SIG-M5 treated with dmso at 0.1 percent for 504 hours (cell line): ENCODE measurements around the gene KIF5C.
"Not testable (repeated sequence)": the region's sequence is repeated elsewhere in the genome, so short reads cannot be mapped to it uniquely, and the experiment has no call there.

Source experiments
- DNase-seq: peaks from one replicate; lab custom pipeline; 2025; ENCODE audit not compliant: unreplicated experiment; lab: John Stamatoyannopoulos, UW

Gene KIF5C

DNA sequence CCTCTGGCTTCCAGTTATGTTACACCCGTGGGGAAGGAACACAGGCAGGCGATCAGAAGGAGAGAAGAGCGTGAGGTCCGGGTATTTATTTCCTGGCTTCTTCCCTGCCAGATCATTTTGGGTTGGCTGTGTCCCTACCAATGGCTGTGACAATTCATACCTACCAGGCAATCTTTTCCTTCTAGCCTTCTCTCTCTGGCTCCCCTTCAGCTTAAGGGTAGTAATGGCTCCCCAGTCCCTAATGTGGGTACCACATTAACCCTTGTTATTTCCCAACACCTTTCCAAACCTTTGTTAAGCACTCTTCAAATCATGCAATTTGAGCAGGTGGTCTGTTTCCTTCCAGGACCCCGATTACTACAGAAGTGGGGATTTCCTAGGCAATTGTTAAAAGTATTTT lies 84.7 kb downstream of the KIF5C start:
- no peak for DNase-seq

DNA sequence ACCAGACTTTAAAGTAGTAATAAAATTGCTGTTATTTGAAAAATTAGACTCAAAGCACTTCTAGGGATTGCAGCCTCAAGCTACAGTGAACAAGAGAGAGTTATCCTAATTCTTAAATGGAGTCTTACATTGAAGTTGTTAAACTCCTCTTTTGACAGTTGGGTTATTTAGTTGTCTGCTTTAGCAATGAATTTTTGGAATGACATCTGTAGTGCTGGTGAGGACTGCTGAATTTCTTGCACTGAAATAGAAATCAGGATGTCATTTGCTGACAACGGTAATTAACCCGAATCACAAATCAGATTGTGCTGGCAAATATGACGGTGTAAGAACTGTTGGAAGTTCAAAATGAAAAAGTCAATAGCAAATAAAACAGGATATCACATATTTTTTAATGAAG lies 85.5 kb downstream of the KIF5C start:
- no peak for DNase-seq

- DNase-seq, result no peak
These were observed 88.4 kb downstream of the KIF5C start for GRCh38 chr2:148963461-148963860.

- DNase-seq, result peak; percentile 79
These were observed 90.8 kb downstream of the KIF5C start for GRCh38 chr2:148965623-148966437.

DNA sequence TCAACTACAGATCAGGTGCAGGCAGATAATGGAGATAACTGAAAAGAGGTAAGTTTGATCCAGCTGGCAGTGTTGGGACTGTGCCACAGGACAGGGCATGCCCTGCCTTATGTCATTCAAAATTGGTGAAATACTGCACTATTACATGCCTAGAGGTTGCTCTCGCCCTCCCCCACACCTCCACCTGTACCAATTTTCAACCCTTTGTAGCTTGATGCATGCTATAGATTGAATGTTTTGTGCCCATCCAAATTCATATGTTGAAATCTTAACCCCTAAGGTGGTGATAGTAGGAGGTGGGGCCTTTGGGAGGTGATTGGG lies 91.4 kb downstream of the KIF5C start:
- no peak for DNase-seq

- no peak for DNase-seq
These were observed 92.0 kb downstream of the KIF5C start for GRCh38 chr2:148967056-148967455.

DNA sequence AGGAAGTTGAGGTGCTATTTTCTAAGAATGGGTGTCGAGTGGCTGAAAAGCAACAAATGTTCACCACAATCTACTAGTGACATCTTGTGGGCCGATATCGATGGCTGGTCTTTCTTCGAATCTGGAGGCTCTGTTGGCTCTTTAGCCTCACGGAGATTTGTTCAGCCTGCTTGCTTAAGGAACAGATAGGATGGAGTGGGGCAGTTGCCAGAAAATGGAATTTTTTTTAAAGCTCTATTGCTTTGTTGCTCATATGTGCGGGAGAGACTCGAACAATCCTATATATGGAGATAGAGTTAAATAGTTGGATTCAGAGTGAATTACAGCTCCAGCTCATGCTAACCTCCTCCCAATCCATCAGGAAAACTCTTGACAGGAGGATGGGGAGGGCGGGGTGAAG lies 92.6 kb downstream of the KIF5C start:
- no peak for DNase-seq

DNA sequence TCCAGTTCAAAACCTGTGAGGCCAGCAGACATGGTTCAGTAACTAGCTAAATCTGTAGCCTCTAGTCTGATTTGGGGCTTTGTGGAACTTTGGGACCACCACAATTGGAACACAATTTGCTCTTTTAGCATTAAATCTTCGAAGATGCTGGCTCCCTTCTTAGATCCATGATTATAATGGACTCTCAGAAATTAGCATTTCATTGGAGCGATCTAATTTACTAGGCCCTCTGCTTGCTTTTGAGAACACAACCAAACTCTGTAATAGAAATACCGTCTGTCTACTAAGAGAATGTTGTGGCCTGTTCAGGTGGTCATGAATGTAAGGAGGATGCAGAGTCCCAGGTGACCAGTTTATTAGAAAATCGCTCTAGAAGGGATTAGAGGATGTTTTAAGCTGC lies 93.3 kb downstream of the KIF5C start:
- DNase-seq, result no peak

DNA sequence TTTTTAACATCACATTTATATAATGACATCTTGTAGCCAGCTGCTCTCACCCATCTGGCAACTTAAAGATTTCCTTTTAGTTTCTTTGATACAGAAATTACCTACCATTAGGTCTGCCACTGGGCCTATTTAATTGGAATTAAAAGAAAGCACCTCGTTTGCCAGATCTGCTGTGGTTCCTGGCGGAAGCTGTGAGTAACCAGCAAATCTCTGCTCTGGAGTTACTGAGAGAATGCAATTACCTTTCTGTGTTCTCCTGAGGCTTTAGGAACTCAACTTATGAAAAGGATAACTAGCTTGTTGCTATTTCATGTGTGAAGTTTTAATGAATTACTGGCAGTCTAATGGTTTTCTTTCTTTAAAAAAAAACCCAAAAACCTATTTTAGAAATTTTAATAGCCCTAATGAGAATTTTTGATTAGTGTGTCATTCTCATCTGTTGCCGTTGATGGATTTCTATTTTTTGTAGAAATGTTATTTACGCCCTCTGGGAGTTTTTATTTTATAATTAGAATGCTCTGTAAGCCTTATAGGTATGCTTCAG lies 93.8 kb downstream of the KIF5C start:
- DNase-seq, result no peak

- DNase-seq, result no peak
These were observed 94.6 kb downstream of the KIF5C start for GRCh38 chr2:148969659-148970061.

DNA sequence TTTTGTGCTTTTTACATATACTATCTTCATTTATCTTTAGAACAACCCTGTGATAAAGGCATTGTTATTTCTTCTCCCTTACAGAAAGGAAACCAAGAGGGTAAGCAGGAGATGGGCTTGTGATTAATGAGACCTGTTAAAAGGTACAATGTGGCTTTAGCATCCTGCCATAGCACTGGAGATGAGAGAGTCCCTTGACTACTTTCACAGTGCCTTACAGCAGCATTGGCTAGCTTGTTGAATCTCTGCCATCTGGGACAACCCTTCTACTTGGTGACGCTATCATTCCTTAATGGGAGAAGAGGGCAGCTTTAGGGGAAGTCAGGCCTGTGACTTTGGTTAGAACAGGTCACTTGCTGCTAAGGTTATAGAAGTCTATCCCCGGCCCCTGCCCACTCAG lies 95.4 kb downstream of the KIF5C start:
- no peak for DNase-seq

GRCh38 chr2:148971547-148971946 lies 96.5 kb downstream of the KIF5C start:
- DNase-seq, result no peak

DNA sequence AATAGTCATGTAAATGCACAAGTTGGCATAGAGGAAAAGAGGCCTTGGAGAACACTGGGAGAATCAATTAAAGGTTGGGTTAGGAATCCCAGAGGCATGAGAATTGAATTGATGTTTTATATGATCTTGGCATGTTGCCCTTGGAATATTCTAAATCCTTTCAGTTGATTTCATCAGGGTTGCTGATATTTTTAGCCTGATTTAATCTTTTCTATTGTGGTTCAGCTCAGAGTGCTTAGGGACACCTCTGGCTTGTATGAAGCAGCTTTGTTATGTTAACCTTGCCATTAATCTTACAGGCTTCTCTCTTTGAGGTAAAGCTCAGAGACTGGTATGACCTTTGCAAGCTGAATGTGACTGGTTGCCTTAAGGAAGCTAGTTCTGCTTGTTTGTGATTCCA lies 99.1 kb downstream of the KIF5C start:
- no peak for DNase-seq

DNA sequence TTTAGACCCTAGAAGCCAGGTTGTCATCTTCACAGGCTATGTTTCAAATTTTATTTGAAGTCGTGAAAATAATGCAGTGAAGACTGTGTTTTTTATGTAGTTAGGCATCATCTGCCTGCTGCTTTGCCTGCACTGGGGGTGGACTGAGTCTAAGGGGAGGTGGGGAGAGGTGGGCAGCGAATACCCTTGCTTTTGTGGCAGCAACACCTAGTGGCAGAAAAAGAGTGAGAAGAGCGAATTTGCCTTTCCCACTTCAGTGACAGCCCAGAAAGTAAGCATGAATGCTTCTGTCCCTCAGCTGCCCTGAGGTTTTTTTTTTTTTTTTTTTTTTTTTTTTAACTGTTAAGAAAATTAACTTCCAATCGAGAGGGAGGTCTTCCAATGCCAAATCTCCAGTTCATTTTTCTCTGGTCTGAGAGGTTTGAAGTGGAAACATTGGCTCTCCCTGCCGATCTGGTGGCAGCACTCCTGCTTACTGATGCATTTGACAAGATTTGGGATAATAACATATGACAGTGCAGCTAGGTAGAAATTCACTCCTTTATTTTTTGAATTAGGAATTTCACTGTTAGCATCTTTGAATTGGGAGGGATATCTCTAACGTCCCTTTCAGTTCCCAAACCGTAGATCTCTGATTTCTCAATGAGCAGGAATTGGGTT lies 103.1 kb downstream of the KIF5C start:
- DNase-seq, result no peak

DNA sequence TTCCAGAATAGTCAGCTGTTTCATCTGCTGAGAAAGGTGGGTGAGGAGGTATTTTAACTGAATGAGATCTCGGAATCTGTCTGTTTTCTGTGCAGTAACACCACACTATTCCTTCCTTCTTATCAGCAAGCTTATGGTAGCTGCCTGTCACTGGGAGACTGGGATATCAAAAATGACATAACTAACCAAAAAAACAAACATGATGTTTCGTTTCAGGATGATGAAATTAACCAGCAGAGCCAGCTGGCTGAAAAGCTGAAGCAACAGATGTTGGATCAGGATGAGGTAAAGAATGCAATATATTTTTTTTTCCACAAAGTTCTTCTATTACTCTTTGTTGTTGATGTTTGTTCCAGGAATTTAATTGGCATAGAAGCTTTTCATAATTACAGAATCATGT lies 103.7 kb downstream of the KIF5C start:
- no peak for DNase-seq

DNA sequence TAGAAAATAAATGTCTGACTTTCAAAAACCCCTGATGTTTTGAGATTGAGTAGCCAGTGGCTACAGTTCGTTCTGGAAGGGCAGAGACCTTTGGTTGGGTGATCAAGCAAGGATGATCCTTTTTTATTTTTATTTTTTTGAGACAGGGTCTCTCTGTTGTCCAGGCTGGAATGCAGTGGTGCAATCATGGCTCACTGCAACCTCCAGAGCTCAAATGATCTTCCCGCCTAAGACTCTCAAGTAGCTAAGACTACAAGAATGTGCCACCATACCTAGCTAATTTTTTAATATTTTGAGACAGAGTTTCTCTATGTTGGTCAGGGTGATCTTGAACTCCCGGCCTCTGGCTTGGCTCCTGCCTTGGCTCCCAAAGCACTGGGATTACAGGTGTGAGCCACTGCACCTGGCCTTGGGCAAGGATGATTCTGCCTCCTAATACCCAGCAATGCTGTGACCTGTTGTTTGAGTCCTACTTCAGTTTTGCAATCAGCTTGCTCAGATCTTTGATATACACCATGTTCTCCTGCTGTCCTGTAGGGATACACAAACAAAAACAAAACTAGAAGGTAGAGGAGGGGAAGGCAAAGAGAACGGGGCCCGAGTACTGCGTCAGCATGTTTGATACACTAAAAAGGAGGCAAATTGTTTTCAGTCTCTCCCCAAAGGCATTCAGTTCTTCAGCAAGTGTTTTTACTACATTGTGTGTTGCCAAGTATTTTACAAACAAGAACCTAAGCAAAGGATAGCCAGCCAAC lies 104.3 kb downstream of the KIF5C start:
- DNase-seq, result no peak

DNA sequence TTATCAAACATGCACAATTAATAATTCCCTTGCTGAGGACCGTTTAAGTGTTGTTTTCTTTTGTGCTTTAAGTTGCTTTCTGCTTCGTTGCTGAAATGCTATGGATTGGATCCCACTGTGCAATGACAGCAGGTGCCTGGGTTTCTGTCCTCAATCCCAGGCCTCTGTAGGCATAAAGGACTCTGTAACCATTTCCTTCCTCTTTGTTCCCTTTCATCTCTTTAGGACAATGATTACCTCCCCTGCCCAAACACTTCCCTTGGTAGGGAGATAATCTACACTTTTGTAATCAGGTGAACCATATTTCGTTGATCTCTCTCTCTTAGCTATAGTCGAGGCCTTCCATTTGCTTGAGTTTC lies 104.9 kb downstream of the KIF5C start:
- no peak for DNase-seq

- not testable (repeated sequence) for DNase-seq
These were observed 105.5 kb downstream of the KIF5C start for GRCh38 chr2:148980496-148980895.

DNA sequence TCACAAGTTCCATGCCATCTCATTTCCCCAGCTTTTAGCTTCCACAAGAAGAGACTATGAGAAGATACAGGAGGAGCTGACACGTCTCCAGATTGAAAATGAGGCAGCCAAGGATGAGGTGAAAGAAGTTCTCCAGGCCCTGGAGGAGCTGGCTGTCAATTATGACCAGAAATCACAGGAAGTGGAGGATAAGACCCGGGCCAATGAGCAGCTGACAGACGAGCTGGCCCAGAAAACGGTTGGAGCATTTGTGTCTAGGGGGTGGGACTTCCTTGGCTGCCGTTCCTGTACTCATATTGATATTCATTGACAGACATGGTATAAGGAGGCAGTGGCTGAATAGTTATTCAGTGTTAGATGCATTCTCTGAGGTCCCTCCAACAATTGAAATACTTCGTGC lies 106.3 kb downstream of the KIF5C start:
- DNase-seq, result no peak

DNA sequence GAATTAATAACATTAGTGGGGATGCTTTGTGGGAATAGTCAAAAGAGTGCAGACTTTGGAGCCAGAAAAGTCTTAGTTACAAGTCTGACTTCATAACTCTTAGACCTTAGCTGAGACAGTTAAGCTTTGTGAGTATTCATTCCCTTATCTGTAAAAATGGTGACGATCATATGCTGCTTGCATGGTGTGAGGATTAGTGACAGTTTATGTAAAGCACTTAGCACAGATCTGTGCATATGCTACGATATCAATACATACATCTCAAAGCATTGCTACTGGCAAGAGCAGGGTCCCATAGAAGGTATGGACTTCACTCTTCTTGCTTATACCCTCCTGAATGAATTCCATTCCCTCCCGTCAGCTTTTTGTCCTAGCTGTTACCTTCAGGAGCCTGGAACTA lies 106.8 kb downstream of the KIF5C start:
- no peak for DNase-seq

GRCh38 chr2:148982282-148982681 lies 107.3 kb downstream of the KIF5C start:
- DNase-seq, result no peak

DNA sequence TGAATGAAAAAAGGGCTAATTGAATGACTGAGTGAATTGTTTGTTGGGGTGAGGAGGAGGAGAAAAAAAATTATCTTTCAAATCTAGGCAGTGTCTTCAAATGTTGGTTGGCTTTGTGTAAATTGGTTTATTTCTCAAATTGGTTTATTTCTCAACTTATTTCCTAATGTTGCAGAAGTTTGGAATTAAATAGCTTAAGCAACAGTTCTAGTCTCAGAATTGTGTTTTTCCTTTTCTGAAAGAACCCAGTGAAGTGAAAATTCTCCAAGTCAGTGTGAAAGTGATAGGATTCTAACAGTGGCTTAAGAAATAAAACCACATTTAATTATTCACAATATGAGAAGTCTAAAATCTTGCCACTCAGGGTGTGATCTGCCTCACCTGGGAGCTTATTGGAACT lies 108.9 kb downstream of the KIF5C start:
- DNase-seq, result no peak
